OCI-LY1 (cell line): Measurements from ENCODE around the gene PALS1.

Source experiments
- CTCF ChIP-seq: fragments of 200-600 bp; sonication (generic), shearing (Covaris generic); IDR thresholded peaks from 2 replicates; pipeline ENCODE4 v1.5.1; 2017; ENCODE audit warnings: mild to moderate bottlenecking, antibody characterized with exemption, low read length, moderate library complexity, mixed read lengths
- EZH2 ChIP-seq: fragments of 200-600 bp; sonication (generic), shearing (Covaris generic); IDR thresholded peaks from 2 replicates; pipeline ENCODE4 v1.8.0; 2017; ENCODE audit warnings: borderline replicate concordance, mixed run types, mild to moderate bottlenecking, antibody characterized with exemption, low read length, moderate library complexity, mixed read lengths

GRCh38 chr14:67270933-67271332 lies 29.7 kb downstream of the PALS1 start:
- TF ChIP-seq CTCF, result no peak
- no peak for TF ChIP-seq EZH2
